Endothelial cell of umbilical vein (primary cell): ENCODE results near the gene ANKRD60. TPM values are rescaled to one million over a fixed set of nuclear protein-coding genes. Genes with fewer than 3 reads are reported as not detected.

Source experiments
- BruUV-seq: library from RNA; stranded (reverse); fragments of 400-500 nt; replicated peaks from 2 replicates; lab custom pipeline; 2021; lab: Mats Ljungman, UMichigan
- CTCF ChIA-PET: fragments of 300-600, 350-600 bp; sonication (Branson Sonifier 250); formaldehyde crosslinking; loops from one replicate; lab custom pipeline; 2021; ENCODE audit warnings: antibody characterized with exemption, inconsistent platforms; lab: Charles Lee
- POLR2A ChIA-PET: fragments of 300-600, 350-600 bp; sonication (Branson Sonifier 250); formaldehyde crosslinking; loops from one replicate; lab custom pipeline; 2021; ENCODE audit warnings: antibody characterized with exemption, inconsistent platforms; lab: Charles Lee
- DNase-seq: peaks from one replicate; pipeline ENCODE4 v3.0.0-alpha.2; 2011; ENCODE audit warnings: low read depth, low spot score
- FAIRE-seq: peaks from 2 replicates; lab custom pipeline; 2011; peaks lifted over from hg19 to GRCh38; lab: Jason Lieb, UNC
- H2AFZ ChIP-seq: 2 replicates; pipeline ENCODE4 v1.6.0; 2012; ENCODE audit warnings: low read depth, low read length, control low read depth, inconsistent platforms
- H3K27ac ChIP-seq: 2 replicates; pipeline ENCODE4 v1.5.1; 2011; ENCODE audit warnings: low read depth, mild to moderate bottlenecking, control low read depth, low read length, moderate library complexity; ENCODE audit not compliant: insufficient read depth
- H3K27me3 ChIP-seq, 2 experiments: 2 replicates each; pipeline versions ENCODE4 v1.6.0 to v1.6.1; 2011; ENCODE audit warnings: low read length in 2 of 2, mixed read lengths in 1 of 2; ENCODE audit not compliant: control insufficient read depth in 2 of 2, insufficient read depth in 2 of 2
- H3K36me3 ChIP-seq, 2 experiments: 2 replicates in 1 of 2; 3 replicates in 1 of 2; pipeline ENCODE4 v1.5.1; 2011; ENCODE audit warnings: low read length in 2 of 2, mild to moderate bottlenecking in 1 of 2, moderate library complexity in 1 of 2; ENCODE audit not compliant: control insufficient read depth in 2 of 2, insufficient read depth in 2 of 2; ENCODE audit errors: extremely low read depth in 1 of 2
- H3K4me1 ChIP-seq: 3 replicates; pipeline ENCODE4 v1.5.1; 2011; ENCODE audit warnings: mild to moderate bottlenecking, low read length; ENCODE audit not compliant: control insufficient read depth, insufficient read depth; ENCODE audit errors: extremely low read depth
- H3K4me2 ChIP-seq: 2 replicates; pipeline ENCODE4 v1.6.1; 2011; ENCODE audit warnings: low read length, control low read depth, mixed read lengths; ENCODE audit not compliant: insufficient read depth
- H3K4me3 ChIP-seq, 3 experiments: fragments of 200-600 bp in 1 of 3; sonication (generic), shearing (Covaris generic) in 1 of 3; replicated peaks in 1 of 3; 2 replicates each; pipeline ENCODE4 v1.5.1; 2011 to 2016; ENCODE audit warnings: control low read depth in 3 of 3, low read length in 3 of 3, mild to moderate bottlenecking in 2 of 3, inconsistent platforms in 1 of 3, low read depth in 1 of 3, moderate library complexity in 1 of 3; ENCODE audit not compliant: insufficient read depth in 1 of 3
- H3K79me2 ChIP-seq: 2 replicates; pipeline ENCODE4 v1.6.0; 2012; ENCODE audit warnings: low read length, inconsistent platforms; ENCODE audit not compliant: control insufficient read depth, insufficient read depth
- H3K9ac ChIP-seq: replicated peaks from 2 replicates; pipeline ENCODE3; 2011; ENCODE audit warnings: low read length, control low read depth; ENCODE audit not compliant: insufficient read depth; ENCODE audit errors: extremely low read depth
- H3K9me1 ChIP-seq: replicated peaks from 3 replicates; pipeline ENCODE4 v1.6.0; 2011; ENCODE audit warnings: mild to moderate bottlenecking, low read length; ENCODE audit not compliant: control insufficient read depth, insufficient read depth; ENCODE audit errors: extremely low read depth
- H3K9me3 ChIP-seq: replicated peaks from 2 replicates; pipeline ENCODE4 v1.5.1; 2012; ENCODE audit warnings: low read length, inconsistent platforms; ENCODE audit not compliant: control insufficient read depth, insufficient read depth
- H4K20me1 ChIP-seq: replicated peaks from 2 replicates; pipeline ENCODE3; 2011; ENCODE audit warnings: mild to moderate bottlenecking, low read length; ENCODE audit not compliant: control insufficient read depth, insufficient read depth; ENCODE audit errors: extremely low read depth
- EZH2 ChIP-seq: IDR thresholded peaks from 2 replicates; pipeline ENCODE4 v1.6.1; 2012; ENCODE audit warnings: borderline replicate concordance, low read depth, mild to moderate bottlenecking, moderate library complexity, low read length, inconsistent platforms; ENCODE audit not compliant: severe bottlenecking
- FOS ChIP-seq: IDR thresholded peaks from 2 replicates; pipeline ENCODE4 v1.6.1; 2011; ENCODE audit warnings: mild to moderate bottlenecking, low read length, moderate library complexity, borderline replicate concordance; ENCODE audit not compliant: insufficient read depth
- GATA2 ChIP-seq: IDR thresholded peaks from 2 replicates; pipeline ENCODE4 v1.7.0; 2011; ENCODE audit warnings: low read depth, mild to moderate bottlenecking, moderate library complexity, mixed read lengths, low read length; ENCODE audit not compliant: insufficient read length, insufficient read depth
- JUN ChIP-seq: IDR thresholded peaks from 2 replicates; pipeline ENCODE4 v1.6.1; 2011; ENCODE audit warnings: borderline replicate concordance, low read depth; ENCODE audit not compliant: insufficient read length, insufficient read depth
- MYC ChIP-seq: IDR thresholded peaks from one replicate; pipeline ENCODE4 v1.6.1; 2011; ENCODE audit warnings: mild to moderate bottlenecking, low read depth, low read length
- POLR2A ChIP-seq: IDR thresholded peaks from 2 replicates; pipeline ENCODE4 v1.6.1; 2012; ENCODE audit warnings: low read depth, mild to moderate bottlenecking, control low read depth, low read length
- POLR2AphosphoS5 ChIP-seq: IDR thresholded peaks from 2 replicates; pipeline ENCODE4 v1.6.1; 2012; ENCODE audit warnings: low read depth, mild to moderate bottlenecking, control low read depth, low read length, moderate library complexity; ENCODE audit not compliant: insufficient read depth
- dilution Hi-C: fragments of 300-500 bp; cut with MboI; formaldehyde crosslinking; loops from one replicate; pipeline ENCODE4 v1.15.0; 2019; ENCODE audit warnings: low sequenced_read_pairs; ENCODE audit not compliant: extremely low pct_ligation_motif_present
- intact Hi-C: fragments of 100-400 bp; cut with micrococcal nuclease; formaldehyde crosslinking; loops from one replicate; pipeline ENCODE4 v1.10.0; 2022
- polyA plus RNA-seq, 4 experiments: library from polyadenylated mRNA; depleted of rRNA in 3 of 4; stranded (reverse) in 3 of 4; unstranded in 1 of 4; fragments of >200 nt; gene quantifications; 2 replicates each; pipeline versions ENCODE4 v1.2.1 to v1.2.3, GENCODE V29; 2011 to 2012; ENCODE audit warnings: missing spikeins in 1 of 4
- total RNA-seq: library from RNA; stranded (reverse); gene quantifications from 2 replicates; pipeline ENCODE4 v1.2.3, GENCODE V29; 2021
- TF ChIP-seq, protein P1 (sequence below): IDR thresholded peaks from 2 replicates; pipeline ENCODE4 v1.6.1; 2011; ENCODE audit not compliant: insufficient read depth, insufficient read length
- TF ChIP-seq, protein P2 (sequence below), 2 donors: IDR thresholded peaks; 1 replicate in 1 of 2; 2 replicates in 1 of 2; pipeline ENCODE4 v1.5.1; 2011; ENCODE audit warnings: low read length in 2 of 2, mild to moderate bottlenecking in 2 of 2, moderate library complexity in 2 of 2, control low read depth in 1 of 2, inconsistent platforms in 1 of 2, low read depth in 1 of 2; ENCODE audit not compliant: insufficient read depth in 1 of 2; ENCODE audit errors: extremely low read depth in 1 of 2

ANKRD60 gene
- total and polyA plus RNA-seq, 2 donors (not counting 3 experiments of a cell fraction or from before 2014, with no cell fraction given): not detected

DNA sequence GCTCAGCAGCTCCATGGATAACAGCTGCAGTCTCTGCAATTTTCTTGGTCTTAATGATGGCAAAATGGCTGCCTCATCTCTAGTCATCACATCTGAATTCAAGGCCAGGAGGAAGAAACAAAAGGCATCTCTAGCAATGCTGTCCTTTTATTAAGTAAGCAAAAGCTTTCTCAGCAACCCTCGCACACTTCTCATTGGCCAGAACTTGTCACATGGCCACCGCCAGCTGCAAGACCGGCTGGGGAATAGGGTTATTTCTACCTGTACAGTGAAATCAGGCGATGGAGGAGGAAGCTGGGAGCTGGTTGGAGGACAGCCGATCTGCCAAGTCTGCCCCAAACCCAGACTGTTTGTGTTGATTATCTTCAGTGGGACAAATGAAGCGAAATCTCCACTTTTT lies 33.4 kb downstream of the ANKRD60 start:
- Histone ChIP-seq H3K9me1 (no peaks in the 10 kb centered on the region), H3K9ac (no peak overlapping the region), H3K27ac (no peak overlapping the region), H3K4me3 (no peak overlapping the region), H3K27me3 (no peaks in the 10 kb centered on the region), H3K4me2 (no peak overlapping the region), H3K9me3 (no peaks in the 10 kb centered on the region), H3K4me1 (no peaks in the 10 kb centered on the region), H3K79me2 (no peaks in the 10 kb centered on the region), H3K36me3 (no peaks in the 10 kb centered on the region), H2AFZ (no peak overlapping the region), H4K20me1 (no peaks in the 10 kb centered on the region)
- dilution Hi-C loops (no loop called here), intact Hi-C loops (no loop called here)
- ChIA-PET POLR2A (no interaction called here), CTCF (interaction anchor here (0.8 to 1.7 kb wide), 4 partner anchors 9 to 572 kb away, joined by 3 to 8 read pairs (median 5); no protein-coding TSS in a partner anchor)
- no peak for TF ChIP-seq FOS
- no peak for TF ChIP-seq MYC
- TF ChIP-seq, protein P1, sequence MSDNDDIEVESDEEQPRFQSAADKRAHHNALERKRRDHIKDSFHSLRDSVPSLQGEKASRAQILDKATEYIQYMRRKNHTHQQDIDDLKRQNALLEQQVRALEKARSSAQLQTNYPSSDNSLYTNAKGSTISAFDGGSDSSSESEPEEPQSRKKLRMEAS: no peak
- TF ChIP-seq POLR2AphosphoS5: no peak
- TF ChIP-seq GATA2: no peak
- no peak for TF ChIP-seq JUN
- TF ChIP-seq EZH2: no peak
- TF ChIP-seq, protein P2, sequence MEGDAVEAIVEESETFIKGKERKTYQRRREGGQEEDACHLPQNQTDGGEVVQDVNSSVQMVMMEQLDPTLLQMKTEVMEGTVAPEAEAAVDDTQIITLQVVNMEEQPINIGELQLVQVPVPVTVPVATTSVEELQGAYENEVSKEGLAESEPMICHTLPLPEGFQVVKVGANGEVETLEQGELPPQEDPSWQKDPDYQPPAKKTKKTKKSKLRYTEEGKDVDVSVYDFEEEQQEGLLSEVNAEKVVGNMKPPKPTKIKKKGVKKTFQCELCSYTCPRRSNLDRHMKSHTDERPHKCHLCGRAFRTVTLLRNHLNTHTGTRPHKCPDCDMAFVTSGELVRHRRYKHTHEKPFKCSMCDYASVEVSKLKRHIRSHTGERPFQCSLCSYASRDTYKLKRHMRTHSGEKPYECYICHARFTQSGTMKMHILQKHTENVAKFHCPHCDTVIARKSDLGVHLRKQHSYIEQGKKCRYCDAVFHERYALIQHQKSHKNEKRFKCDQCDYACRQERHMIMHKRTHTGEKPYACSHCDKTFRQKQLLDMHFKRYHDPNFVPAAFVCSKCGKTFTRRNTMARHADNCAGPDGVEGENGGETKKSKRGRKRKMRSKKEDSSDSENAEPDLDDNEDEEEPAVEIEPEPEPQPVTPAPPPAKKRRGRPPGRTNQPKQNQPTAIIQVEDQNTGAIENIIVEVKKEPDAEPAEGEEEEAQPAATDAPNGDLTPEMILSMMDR (IDR thresholded peaks at IDR 0.05; ENCODE audit: extremely low read depth in 1 of 2, insufficient read depth in 1 of 2, low read depth in 1 of 2, low read length in 2 of 2): no peak
- no peak for TF ChIP-seq POLR2A
- BruUV-seq: no TSS peak
- no peak for FAIRE-seq
- DNase-seq: no peak
